ENCODE data around the gene PARP11.

PARP11 gene

GRCh38 chr12:3913278-3913677 lies 40.1 kb upstream of the PARP11 start:
- ChIA-PET POLR2A (no interaction called here), CTCF (no interaction called here)
- no peak for DNase-seq (ENCODE audit: extremely low spot score)
- TF ChIP-seq FOXA1 (IDR thresholded peaks at IDR 0.05) (no peak), PKNOX1 (IDR thresholded peaks at IDR 0.05) (no peak), ELF4 (IDR thresholded peaks at IDR 0.05) (no peak), SUZ12 (IDR thresholded peaks at IDR 0.05) (no peak), CTBP1 (IDR thresholded peaks at IDR 0.05; ENCODE audit: borderline replicate concordance) (no peak), SP1 (IDR thresholded peaks at IDR 0.05) (no peak), FOXM1 (IDR thresholded peaks at IDR 0.05; ENCODE audit: borderline replicate concordance) (no peak), ARNT (IDR thresholded peaks at IDR 0.05) (no peak), NFRKB (IDR thresholded peaks at IDR 0.05) (no peak), FOXK2 (IDR thresholded peaks at IDR 0.05) (no peak), TARDBP (IDR thresholded peaks at IDR 0.05) (no peak), ZNF384 (IDR thresholded peaks at IDR 0.05) (no peak), L3MBTL2 (conservative IDR thresholded peaks at IDR 0.05) (no peak), BHLHE40 (IDR thresholded peaks at IDR 0.05; ENCODE audit: borderline replicate concordance) (no peak), LEF1 (IDR thresholded peaks at IDR 0.05; ENCODE audit: borderline replicate concordance) (no peak), HDGF (IDR thresholded peaks at IDR 0.05; ENCODE audit: borderline replicate concordance) (no peak)

GRCh38 chr12:3912863-3913262 lies 39.7 kb upstream of the PARP11 start:
- CTCF ChIA-PET: no interaction called here

GRCh38 chr12:3911409-3911808 lies 38.2 kb upstream of the PARP11 start:
- CTCF ChIA-PET: no interaction called here
- no peak for TF ChIP-seq ELF4 (IDR thresholded peaks at IDR 0.05)
- TF ChIP-seq BHLHE40 (IDR thresholded peaks at IDR 0.05; ENCODE audit: borderline replicate concordance): no peak
- TF ChIP-seq ZNF384 (IDR thresholded peaks at IDR 0.05): no peak

More at GRCh38 chr12:3912863-3913262, 39.7 kb upstream of the PARP11 start:
- POLR2A ChIA-PET: no interaction called here
- TF ChIP-seq FOXK2 (IDR thresholded peaks at IDR 0.05) (no peak), BHLHE40 (IDR thresholded peaks at IDR 0.05; ENCODE audit: borderline replicate concordance) (no peak), PKNOX1 (IDR thresholded peaks at IDR 0.05) (no peak), ARNT (IDR thresholded peaks at IDR 0.05) (no peak), HDGF (IDR thresholded peaks at IDR 0.05; ENCODE audit: borderline replicate concordance) (no peak), LEF1 (IDR thresholded peaks at IDR 0.05; ENCODE audit: borderline replicate concordance) (no peak), ELF4 (IDR thresholded peaks at IDR 0.05) (no peak), FOXA1 (IDR thresholded peaks at IDR 0.05) (no peak), L3MBTL2 (conservative IDR thresholded peaks at IDR 0.05) (no peak), SUZ12 (IDR thresholded peaks at IDR 0.05) (no peak)
- no peak for DNase-seq (ENCODE audit: extremely low spot score)

GRCh38 chr12:3905664-3906063 lies 32.5 kb upstream of the PARP11 start:
- POLR2A ChIA-PET: no interaction called here
- DNase-seq (ENCODE audit: extremely low spot score): no peak
- CTCF ChIA-PET: no interaction called here
- TF ChIP-seq SUZ12 (IDR thresholded peaks at IDR 0.05) (no peak), PKNOX1 (IDR thresholded peaks at IDR 0.05) (no peak), LEF1 (IDR thresholded peaks at IDR 0.05; ENCODE audit: borderline replicate concordance) (no peak), FOXM1 (IDR thresholded peaks at IDR 0.05; ENCODE audit: borderline replicate concordance) (no peak), TARDBP (IDR thresholded peaks at IDR 0.05) (no peak), ELF4 (IDR thresholded peaks at IDR 0.05) (no peak), HDGF (IDR thresholded peaks at IDR 0.05; ENCODE audit: borderline replicate concordance) (no peak), CTBP1 (IDR thresholded peaks at IDR 0.05; ENCODE audit: borderline replicate concordance) (no peak), ZNF384 (IDR thresholded peaks at IDR 0.05) (no peak), SP1 (IDR thresholded peaks at IDR 0.05) (no peak), NFRKB (IDR thresholded peaks at IDR 0.05) (no peak), L3MBTL2 (conservative IDR thresholded peaks at IDR 0.05) (no peak), FOXK2 (IDR thresholded peaks at IDR 0.05) (no peak), FOXA1 (IDR thresholded peaks at IDR 0.05) (no peak), ARNT (IDR thresholded peaks at IDR 0.05) (no peak)

More at GRCh38 chr12:3911409-3911808, 38.2 kb upstream of the PARP11 start:
- DNase-seq (ENCODE audit: extremely low spot score): no peak
- POLR2A ChIA-PET: no interaction called here

GRCh38 chr12:3904999-3905398 lies 31.8 kb upstream of the PARP11 start:
- ChIA-PET CTCF (interaction anchor here (0.8 kb wide), 1 partner anchor 24 kb away, joined by 3 read pairs; no protein-coding TSS in a partner anchor), POLR2A (no interaction called here)
- TF ChIP-seq LEF1 (IDR thresholded peaks at IDR 0.05; ENCODE audit: borderline replicate concordance) (no peak), L3MBTL2 (conservative IDR thresholded peaks at IDR 0.05) (no peak), SUZ12 (IDR thresholded peaks at IDR 0.05) (no peak), TARDBP (IDR thresholded peaks at IDR 0.05) (no peak), FOXA1 (IDR thresholded peaks at IDR 0.05) (no peak), PKNOX1 (IDR thresholded peaks at IDR 0.05) (no peak), SP1 (IDR thresholded peaks at IDR 0.05) (no peak), ARNT (IDR thresholded peaks at IDR 0.05) (no peak), FOXK2 (IDR thresholded peaks at IDR 0.05) (no peak), ELF4 (IDR thresholded peaks at IDR 0.05) (no peak), CTBP1 (IDR thresholded peaks at IDR 0.05; ENCODE audit: borderline replicate concordance) (no peak), NFRKB (IDR thresholded peaks at IDR 0.05) (no peak), HDGF (IDR thresholded peaks at IDR 0.05; ENCODE audit: borderline replicate concordance) (no peak), FOXM1 (IDR thresholded peaks at IDR 0.05; ENCODE audit: borderline replicate concordance) (no peak), ZNF384 (IDR thresholded peaks at IDR 0.05) (no peak), BHLHE40 (IDR thresholded peaks at IDR 0.05; ENCODE audit: borderline replicate concordance) (no peak)
- no peak for DNase-seq (ENCODE audit: extremely low spot score)

- ChIA-PET CTCF (no interaction called here), POLR2A (no interaction called here)
- DNase-seq (ENCODE audit: extremely low spot score): no peak
- no peak for TF ChIP-seq L3MBTL2 (conservative IDR thresholded peaks at IDR 0.05)
- no peak for TF ChIP-seq CTBP1 (IDR thresholded peaks at IDR 0.05; ENCODE audit: borderline replicate concordance)
These were observed 29.7 kb upstream of the PARP11 start for GRCh38 chr12:3902921-3903320.
